HepG2 (cell line): ENCODE results near the gene NAIF1. TPM values are rescaled to one million over a fixed set of nuclear protein-coding genes. Genes with fewer than 3 reads are reported as not detected.

Experiments
- BRCA1 ChIP-seq: sonication (generic); formaldehyde crosslinking; IDR thresholded peaks from 2 replicates; pipeline ENCODE4 v1.4.0; 2020; ENCODE audit warnings: missing genetic modification reagents
- CENPT ChIP-seq: sonication (generic); formaldehyde crosslinking; IDR thresholded peaks from 2 replicates; pipeline ENCODE4 v1.8.0; 2022; ENCODE audit warnings: low read depth, mild to moderate bottlenecking, moderate library complexity, missing genetic modification reagents
- DZIP1 ChIP-seq: sonication (generic); formaldehyde crosslinking; IDR thresholded peaks from 2 replicates; pipeline ENCODE4 v1.5.0; 2020; ENCODE audit warnings: mild to moderate bottlenecking, missing genetic modification reagents
- GLMP ChIP-seq: sonication (generic); formaldehyde crosslinking; IDR thresholded peaks from 2 replicates; pipeline ENCODE4 v1.9.0; 2021; ENCODE audit warnings: missing genetic modification reagents, mild to moderate bottlenecking, borderline replicate concordance
- JDP2 ChIP-seq: sonication (generic); formaldehyde crosslinking; IDR thresholded peaks from 2 replicates; pipeline ENCODE4 v1.8.1; 2022; ENCODE audit warnings: missing genetic modification reagents, borderline replicate concordance
- MLLT10 ChIP-seq: sonication (generic); formaldehyde crosslinking; IDR thresholded peaks from 2 replicates; pipeline ENCODE4 v1.4.0; 2020; ENCODE audit warnings: missing genetic modification reagents
- MZF1 ChIP-seq: sonication (generic); formaldehyde crosslinking; IDR thresholded peaks from 2 replicates; pipeline ENCODE4 v1.8.1; 2023; ENCODE audit warnings: mild to moderate bottlenecking, missing genetic modification reagents, borderline replicate concordance
- PAF1 ChIP-seq: IDR thresholded peaks from 2 replicates; pipeline ENCODE4 v1.6.1; 2016; ENCODE audit warnings: missing genetic modification reagents, missing compliant biosample characterization
- RCOR2 ChIP-seq: IDR thresholded peaks from 2 replicates; pipeline ENCODE4 v1.6.1; 2016; ENCODE audit warnings: missing biosample characterization, missing genetic modification reagents
- YEATS2 ChIP-seq: sonication (generic); formaldehyde crosslinking; IDR thresholded peaks from 2 replicates; pipeline ENCODE4 v1.4.0; 2020; ENCODE audit warnings: missing genetic modification reagents, borderline replicate concordance
- ZC3H4 ChIP-seq: sonication (generic); formaldehyde crosslinking; IDR thresholded peaks from 2 replicates; pipeline ENCODE4 v1.4.0; 2020; ENCODE audit warnings: missing genetic modification reagents, borderline replicate concordance
- ZEB1 ChIP-seq: IDR thresholded peaks from 2 replicates; pipeline ENCODE4 v1.6.1; 2012; ENCODE audit warnings: mild to moderate bottlenecking, low read depth, inconsistent platforms; ENCODE audit not compliant: insufficient replicate concordance
- ZNF205 ChIP-seq: IDR thresholded peaks from 2 replicates; pipeline ENCODE4 v1.6.1; 2018; ENCODE audit warnings: missing biosample characterization, missing genetic modification reagents
- ZNF276 ChIP-seq: sonication (generic); formaldehyde crosslinking; IDR thresholded peaks from 2 replicates; pipeline ENCODE4 v1.4.0; 2020; ENCODE audit warnings: mild to moderate bottlenecking, low read depth, missing genetic modification reagents
- ZNF317 ChIP-seq: sonication (generic); formaldehyde crosslinking; IDR thresholded peaks from 2 replicates; pipeline ENCODE4 v1.5.0; 2020; ENCODE audit warnings: mild to moderate bottlenecking, missing genetic modification reagents
- ZNF33B ChIP-seq: sonication (generic); formaldehyde crosslinking; IDR thresholded peaks from 2 replicates; pipeline ENCODE4 v1.5.1; 2020; ENCODE audit warnings: mild to moderate bottlenecking, missing genetic modification reagents
- ZNF790 ChIP-seq: sonication (generic); formaldehyde crosslinking; IDR thresholded peaks from 2 replicates; pipeline ENCODE4 v1.8.0; 2022; ENCODE audit warnings: missing genetic modification reagents, mild to moderate bottlenecking, borderline replicate concordance
- polyA plus RNA-seq, 8 experiments: library from polyadenylated mRNA; depleted of rRNA in 3 of 8; stranded (reverse) in 7 of 8; unstranded in 1 of 8; fragments of >200 nt; fragmentation: Illumina TruSeq in 4 of 8; extraction: Trizol in 4 of 8; gene quantifications; 2 replicates each; pipeline versions ENCODE4 v1.2.1 to v1.2.3, GENCODE V29; 2011 to 2016; ENCODE audit warnings: low read depth in 4 of 8, missing spikeins in 1 of 8, mixed read lengths in 1 of 8; ENCODE audit not compliant: insufficient read depth in 1 of 8
- total RNA-seq, 5 experiments: library from RNA; depleted of rRNA; stranded (reverse); fragments of >200 nt; fragmentation: Illumina TruSeq; extraction: Trizol; gene quantifications; 2 replicates each; pipeline ENCODE4 v1.2.3, GENCODE V29; 2016; ENCODE audit warnings: low read depth in 1 of 5
- TF ChIP-seq, protein P1 (sequence below): sonication (generic); formaldehyde crosslinking; IDR thresholded peaks from 2 replicates; pipeline ENCODE4 v1.5.1; 2020; ENCODE audit warnings: missing genetic modification reagents, mild to moderate bottlenecking, borderline replicate concordance
- TF ChIP-seq, protein P2 (sequence below): sonication (generic); formaldehyde crosslinking; IDR thresholded peaks from 2 replicates; pipeline ENCODE4 v1.5.0; 2020; ENCODE audit warnings: missing genetic modification reagents, mild to moderate bottlenecking, borderline replicate concordance

The NAIF1 gene
- total and polyA plus RNA-seq, 2 of the 13 experiments (the other 11 are each of a cell fraction or from before 2014, with no cell fraction given) = 6.0 to 6.9 TPM

DNA sequence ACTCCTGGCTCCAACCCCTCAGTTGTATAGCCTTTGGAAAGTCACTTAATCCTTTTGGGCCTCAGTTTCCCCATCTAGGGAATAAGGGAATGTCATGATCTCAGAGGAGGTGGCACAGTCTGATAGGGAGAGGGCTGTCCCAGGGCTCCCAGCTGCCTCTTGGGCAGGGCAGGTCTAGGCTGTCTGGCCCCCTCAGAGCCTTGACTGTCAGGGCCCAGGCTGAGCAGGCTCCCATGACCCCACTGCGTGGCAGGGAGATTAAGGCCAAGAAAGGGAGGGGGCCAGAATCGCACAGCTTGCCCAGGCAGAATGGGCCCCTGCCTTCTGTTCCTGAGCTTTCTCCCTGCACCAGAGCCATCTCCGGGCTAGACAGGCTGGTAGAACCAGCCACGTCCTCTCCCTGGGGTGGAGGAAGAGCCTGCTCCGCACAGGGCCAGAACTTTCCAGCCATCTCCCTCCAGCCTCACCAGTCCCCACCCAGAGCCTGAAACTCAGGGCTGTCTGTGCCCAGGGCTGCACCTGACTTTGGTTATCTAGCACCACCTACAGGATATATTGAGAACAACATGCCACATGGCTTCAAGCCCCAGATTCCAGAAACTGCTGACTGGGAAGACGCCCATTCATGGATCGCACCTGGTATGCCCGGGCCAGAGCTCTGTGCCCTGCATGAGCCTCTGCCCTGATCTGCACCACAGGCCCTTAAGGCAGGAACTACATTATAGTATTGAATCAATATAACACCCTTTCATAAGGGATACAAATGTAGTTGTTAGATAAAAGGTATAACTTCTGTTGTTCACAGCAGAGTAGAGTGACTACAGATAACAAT is 32.1 kb downstream of the NAIF1 start (continued):
- TF ChIP-seq ZNF317 (no peak), ZEB1 (peak; percentile 52), ZNF33B (no peak), ZNF790 (CRISPR knock-in tag) (no peak), PAF1 (CRISPR knock-in tag) (no peak), MLLT10 (CRISPR knock-in tag) (no peak), GLMP (CRISPR knock-in tag) (no peak), CENPT (no peak), MZF1 (no peak), BRCA1 (CRISPR knock-in tag) (no peak), YEATS2 (CRISPR knock-in tag) (no peak; the same call in 1 of the 2 replicates), JDP2 (no peak), ZNF205 (CRISPR knock-in tag) (no peak), RCOR2 (peak; percentile 69; the same call in 1 of the 2 replicates), ZNF276 (no peak), DZIP1 (no peak), ZC3H4 (CRISPR knock-in tag) (no peak)
- TF ChIP-seq, protein P1, sequence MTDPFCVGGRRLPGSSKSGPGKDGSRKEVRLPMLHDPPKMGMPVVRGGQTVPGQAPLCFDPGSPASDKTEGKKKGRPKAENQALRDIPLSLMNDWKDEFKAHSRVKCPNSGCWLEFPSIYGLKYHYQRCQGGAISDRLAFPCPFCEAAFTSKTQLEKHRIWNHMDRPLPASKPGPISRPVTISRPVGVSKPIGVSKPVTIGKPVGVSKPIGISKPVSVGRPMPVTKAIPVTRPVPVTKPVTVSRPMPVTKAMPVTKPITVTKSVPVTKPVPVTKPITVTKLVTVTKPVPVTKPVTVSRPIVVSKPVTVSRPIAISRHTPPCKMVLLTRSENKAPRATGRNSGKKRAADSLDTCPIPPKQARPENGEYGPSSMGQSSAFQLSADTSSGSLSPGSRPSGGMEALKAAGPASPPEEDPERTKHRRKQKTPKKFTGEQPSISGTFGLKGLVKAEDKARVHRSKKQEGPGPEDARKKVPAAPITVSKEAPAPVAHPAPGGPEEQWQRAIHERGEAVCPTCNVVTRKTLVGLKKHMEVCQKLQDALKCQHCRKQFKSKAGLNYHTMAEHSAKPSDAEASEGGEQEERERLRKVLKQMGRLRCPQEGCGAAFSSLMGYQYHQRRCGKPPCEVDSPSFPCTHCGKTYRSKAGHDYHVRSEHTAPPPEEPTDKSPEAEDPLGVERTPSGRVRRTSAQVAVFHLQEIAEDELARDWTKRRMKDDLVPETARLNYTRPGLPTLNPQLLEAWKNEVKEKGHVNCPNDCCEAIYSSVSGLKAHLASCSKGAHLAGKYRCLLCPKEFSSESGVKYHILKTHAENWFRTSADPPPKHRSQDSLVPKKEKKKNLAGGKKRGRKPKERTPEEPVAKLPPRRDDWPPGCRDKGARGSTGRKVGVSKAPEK (CRISPR knock-in tag) = no peak
- TF ChIP-seq, protein P2, sequence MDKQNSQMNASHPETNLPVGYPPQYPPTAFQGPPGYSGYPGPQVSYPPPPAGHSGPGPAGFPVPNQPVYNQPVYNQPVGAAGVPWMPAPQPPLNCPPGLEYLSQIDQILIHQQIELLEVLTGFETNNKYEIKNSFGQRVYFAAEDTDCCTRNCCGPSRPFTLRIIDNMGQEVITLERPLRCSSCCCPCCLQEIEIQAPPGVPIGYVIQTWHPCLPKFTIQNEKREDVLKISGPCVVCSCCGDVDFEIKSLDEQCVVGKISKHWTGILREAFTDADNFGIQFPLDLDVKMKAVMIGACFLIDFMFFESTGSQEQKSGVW (CRISPR knock-in tag) = no peak
